Astrocyte (in vitro differentiated cells and primary cell): ENCODE measurements around the gene PCNX1. TPM values are rescaled to one million over a fixed set of nuclear protein-coding genes. Genes with fewer than 3 reads are reported as not detected.

Experiments
- DNase-seq: peaks from one replicate; pipeline ENCODE4 v3.0.0-alpha.2; 2010; ENCODE audit warnings: low read depth
- FAIRE-seq: peaks from 2 replicates; lab custom pipeline; 2011; peaks lifted over from hg19 to GRCh38; lab: Jason Lieb, UNC
- H2AFZ ChIP-seq: 2 replicates; pipeline ENCODE4 v1.6.0; 2012; ENCODE audit warnings: low read depth, low read length, inconsistent platforms
- H3K27ac ChIP-seq: 2 replicates; pipeline ENCODE4 v1.5.1; 2011; ENCODE audit warnings: low read depth, low read length, inconsistent platforms
- H3K27me3 ChIP-seq: 2 replicates; pipeline ENCODE4 v1.6.0; 2011; ENCODE audit warnings: low read length, inconsistent platforms; ENCODE audit not compliant: insufficient read depth
- H3K36me3 ChIP-seq: 2 replicates; pipeline ENCODE4 v1.5.1; 2011; ENCODE audit warnings: low read length, inconsistent platforms; ENCODE audit not compliant: insufficient read depth
- H3K4me1 ChIP-seq: 2 replicates; pipeline ENCODE4 v1.5.1; 2011; ENCODE audit warnings: low read length, inconsistent platforms; ENCODE audit not compliant: insufficient read depth
- H3K4me2 ChIP-seq: 2 replicates; pipeline ENCODE4 v1.6.0; 2012; ENCODE audit warnings: low read length, inconsistent platforms
- H3K4me3 ChIP-seq: 2 replicates; pipeline ENCODE4 v1.5.1; 2011; ENCODE audit warnings: low read depth, mild to moderate bottlenecking, low read length, inconsistent platforms; ENCODE audit not compliant: insufficient read depth
- H3K79me2 ChIP-seq: 2 replicates; pipeline ENCODE4 v1.6.0; 2012; ENCODE audit warnings: mild to moderate bottlenecking, low read length, inconsistent platforms; ENCODE audit not compliant: insufficient read depth
- H3K9ac ChIP-seq: 2 replicates; pipeline ENCODE4 v1.6.0; 2012; ENCODE audit warnings: mild to moderate bottlenecking, low read length, inconsistent platforms
- H3K9me3 ChIP-seq: 2 replicates; pipeline ENCODE4 v1.5.1; 2012; ENCODE audit warnings: low read depth, mild to moderate bottlenecking, low read length, inconsistent platforms; ENCODE audit not compliant: insufficient read depth
- H4K20me1 ChIP-seq: 2 replicates; pipeline ENCODE4 v1.6.0; 2012; ENCODE audit warnings: low read length, inconsistent platforms; ENCODE audit not compliant: insufficient read depth
- H3K27ac Mint-ChIP-seq: one replicate; pipeline ENCODE4 v1.8.0; 2021; ENCODE audit warnings: mild to moderate bottlenecking, mixed read lengths; ENCODE audit not compliant: unreplicated experiment
- H3K27me3 Mint-ChIP-seq: one replicate; pipeline ENCODE4 v1.8.0; 2021; ENCODE audit warnings: low read depth, mixed read lengths; ENCODE audit not compliant: unreplicated experiment
- H3K36me3 Mint-ChIP-seq: one replicate; pipeline ENCODE4 v1.8.0; 2021; ENCODE audit warnings: low read depth, mixed read lengths; ENCODE audit not compliant: unreplicated experiment
- H3K4me1 Mint-ChIP-seq: one replicate; pipeline ENCODE4 v1.8.0; 2021; ENCODE audit warnings: low read depth, mixed read lengths; ENCODE audit not compliant: unreplicated experiment
- H3K4me3 Mint-ChIP-seq: one replicate; pipeline ENCODE4 v1.8.0; 2021; ENCODE audit warnings: mild to moderate bottlenecking, moderate library complexity, mixed read lengths; ENCODE audit not compliant: unreplicated experiment
- H3K9me3 Mint-ChIP-seq: one replicate; pipeline ENCODE4 v1.8.0; 2021; ENCODE audit warnings: mild to moderate bottlenecking, mixed read lengths; ENCODE audit not compliant: unreplicated experiment
- CTCF ChIP-seq: IDR thresholded peaks from 2 replicates; pipeline ENCODE4 v1.5.1; 2011; ENCODE audit warnings: low read depth, mild to moderate bottlenecking, inconsistent platforms, low read length, moderate library complexity; ENCODE audit not compliant: insufficient read depth
- EZH2 ChIP-seq: IDR thresholded peaks from 2 replicates; pipeline ENCODE4 v1.6.1; 2012; ENCODE audit warnings: mild to moderate bottlenecking, low read length, inconsistent platforms; ENCODE audit not compliant: insufficient read depth
- total RNA-seq: library from RNA; stranded (reverse); gene quantifications from 2 replicates; pipeline ENCODE4 v1.2.1, GENCODE V29; 2021

Gene PCNX1
- total RNA-seq, 1 donor from 2014 or later = 91.3 TPM

DNA sequence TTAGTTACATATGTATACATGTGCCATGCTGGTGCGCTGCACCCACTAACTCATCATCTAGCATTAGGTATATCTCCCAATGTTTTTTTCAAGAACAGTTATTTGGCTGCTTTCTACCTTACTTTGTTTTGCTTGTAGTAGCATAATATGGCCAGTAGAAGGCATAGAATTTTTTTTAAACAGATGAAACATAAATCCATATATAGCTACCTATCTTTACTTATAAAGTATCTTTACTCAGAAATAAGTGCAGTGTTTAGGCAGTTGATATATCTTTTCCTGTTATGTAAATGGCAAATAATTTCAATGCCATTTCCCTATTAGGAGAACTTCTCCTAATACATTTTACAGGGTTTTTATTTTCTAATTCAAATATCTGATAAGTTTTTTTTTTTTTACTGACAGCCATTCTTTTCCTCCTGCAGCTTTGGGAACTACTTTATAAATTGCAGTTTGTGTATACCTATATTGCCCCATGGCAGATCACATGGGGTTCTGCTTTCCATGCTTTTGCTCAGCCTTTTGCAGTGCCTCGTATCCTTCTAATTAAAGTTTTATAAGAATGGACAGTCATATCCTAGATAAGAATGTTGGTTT, 143.1 kb downstream of the PCNX1 start:
- Mint-ChIP-seq H3K9me3 (no peaks in the 10 kb centered on the region), H3K27me3 (no peaks in the 10 kb centered on the region), H3K27ac (no peak overlapping the region), H3K36me3 (peaks cover 14% of the 10 kb centered on the region), H3K4me1 (no peaks in the 10 kb centered on the region), H3K4me3 (no peak overlapping the region)
- no peak overlapping the region for H3K4me2 ChIP-seq
- DNase-seq (no peak), FAIRE-seq (no peak)
- H4K20me1 ChIP-seq = no peaks in the 10 kb centered on the region
- no peak overlapping the region for H3K4me3 ChIP-seq
- H3K27me3 ChIP-seq = no peaks in the 10 kb centered on the region
- H3K4me1 ChIP-seq = no peaks in the 10 kb centered on the region
- TF ChIP-seq EZH2 (no peak), CTCF (no peak)
- H3K36me3 ChIP-seq = peaks cover 29% of the 10 kb centered on the region
- no peak overlapping the region for H3K27ac ChIP-seq
- no peak overlapping the region for H3K9ac ChIP-seq
- H3K79me2 ChIP-seq = no peaks in the 10 kb centered on the region
- H3K9me3 ChIP-seq = no peaks in the 10 kb centered on the region
- H2AFZ ChIP-seq = no peak overlapping the region

DNA sequence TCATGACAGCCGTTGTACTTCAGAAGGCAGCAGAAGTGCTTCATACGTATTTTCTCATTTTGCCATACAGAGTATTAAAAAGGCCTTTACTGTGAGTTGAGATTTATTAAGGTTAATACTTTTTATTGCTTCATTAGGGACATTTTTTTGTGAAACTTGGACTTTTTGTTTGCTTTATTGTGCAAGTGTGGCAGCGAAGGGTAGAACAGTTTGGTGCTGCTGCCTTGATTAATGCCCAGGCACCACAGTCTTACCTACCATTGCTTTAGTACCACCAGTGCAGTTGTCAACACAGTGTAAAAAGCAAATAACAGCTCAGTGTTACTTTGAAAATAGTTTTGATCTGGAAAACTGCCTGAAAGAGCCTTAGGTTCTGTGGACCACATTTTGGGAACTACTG, 147.4 kb downstream of the PCNX1 start:
- no peak overlapping the region for H3K9ac ChIP-seq
- no peaks in the 10 kb centered on the region for H3K27me3 ChIP-seq
- no peak overlapping the region for H3K4me3 ChIP-seq
- no peaks in the 10 kb centered on the region for H3K79me2 ChIP-seq
- no peak for DNase-seq
- Mint-ChIP-seq H3K27me3 (no peaks in the 10 kb centered on the region), H3K36me3 (peaks cover 10% of the 10 kb centered on the region), H3K27ac (no peak overlapping the region), H3K4me3 (no peak overlapping the region), H3K9me3 (no peaks in the 10 kb centered on the region), H3K4me1 (no peaks in the 10 kb centered on the region)
- TF ChIP-seq EZH2 (no peak), CTCF (no peak)
- no peaks in the 10 kb centered on the region for H4K20me1 ChIP-seq
- FAIRE-seq = no peak
- no peak overlapping the region for H2AFZ ChIP-seq
- H3K4me1 ChIP-seq = no peaks in the 10 kb centered on the region
- H3K27ac ChIP-seq = no peak overlapping the region
- no peak overlapping the region for H3K4me2 ChIP-seq
- H3K9me3 ChIP-seq = no peaks in the 10 kb centered on the region
- peaks cover 37% of the 10 kb centered on the region for H3K36me3 ChIP-seq

- H3K9ac ChIP-seq = no peak overlapping the region
- H3K4me3 Mint-ChIP-seq = no peak overlapping the region
- H3K9me3 Mint-ChIP-seq = no peaks in the 10 kb centered on the region
- H3K4me2 ChIP-seq = no peak overlapping the region
- H4K20me1 ChIP-seq = no peaks in the 10 kb centered on the region
- H3K79me2 ChIP-seq = no peaks in the 10 kb centered on the region
- H3K4me1 Mint-ChIP-seq = peaks cover 4% of the 10 kb centered on the region
- no peak for FAIRE-seq
- peaks cover 49% of the 10 kb centered on the region for H3K36me3 ChIP-seq
- no peaks in the 10 kb centered on the region for H3K27me3 ChIP-seq
- H3K4me3 ChIP-seq = no peak overlapping the region
- no peaks in the 10 kb centered on the region for H3K9me3 ChIP-seq
- H3K4me1 ChIP-seq = no peaks in the 10 kb centered on the region
- no peak overlapping the region for H3K27ac Mint-ChIP-seq
- DNase-seq = no peak
- peaks cover 19% of the 10 kb centered on the region for H3K36me3 Mint-ChIP-seq
- no peak overlapping the region for H3K27ac ChIP-seq
- no peak overlapping the region for H2AFZ ChIP-seq
- no peaks in the 10 kb centered on the region for H3K27me3 Mint-ChIP-seq
- TF ChIP-seq CTCF (no peak), EZH2 (no peak)
Observed at GRCh38 chr14:71056168-71056567, 148.9 kb downstream of the PCNX1 start.
